ENCODE results near the gene BCL3.

BCL3 gene

GRCh38 chr19:44740351-44740824 lies 8.1 kb upstream of the BCL3 start:
- in situ Hi-C loops (cut with HindIII; ENCODE audit: low sequenced_read_pairs), result no loop called here

- in situ Hi-C loops (cut with HindIII; ENCODE audit: low sequenced_read_pairs), result no loop called here
Observed at GRCh38 chr19:44741258-44741731, 7.2 kb upstream of the BCL3 start.

- in situ Hi-C loops (cut with HindIII; ENCODE audit: low sequenced_read_pairs), result no loop called here
Observed at GRCh38 chr19:44741841-44742329, 6.6 kb upstream of the BCL3 start.

DNA sequence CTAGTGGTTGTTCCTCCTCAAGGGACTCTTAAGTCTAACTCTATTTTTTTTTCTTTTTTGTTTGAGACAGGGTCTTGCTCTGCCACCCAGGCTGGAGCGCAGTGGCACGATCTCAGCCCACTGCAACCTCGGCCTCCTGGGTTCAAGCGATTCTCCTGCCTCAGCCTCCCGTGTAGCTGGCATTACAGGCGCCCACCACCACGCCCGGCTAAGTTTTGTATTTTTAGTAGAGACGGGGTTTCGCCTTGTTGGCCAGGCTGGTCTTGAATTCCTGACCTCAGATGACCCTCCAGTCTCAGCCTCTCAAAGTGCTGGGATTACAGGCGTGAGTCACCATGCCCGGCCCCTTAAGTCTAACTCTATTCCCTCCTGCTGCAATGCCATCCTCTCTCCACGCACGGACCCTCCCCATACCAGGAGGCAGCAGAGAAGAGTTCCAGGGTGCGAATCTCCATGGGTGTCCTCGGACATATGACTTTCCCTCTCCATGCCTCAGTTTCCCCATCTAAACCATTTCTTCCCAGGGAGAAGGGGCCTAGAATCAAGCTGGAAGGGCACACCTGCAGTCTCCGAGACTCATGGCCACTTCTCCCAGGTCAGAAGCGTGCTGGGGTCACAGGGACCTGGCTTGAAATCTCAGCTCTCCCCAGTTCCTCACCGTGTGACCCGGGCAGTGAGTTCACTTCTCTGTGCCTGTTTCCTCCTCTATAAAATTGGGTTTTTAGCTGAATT lies 6.0 kb upstream of the BCL3 start:
- in situ Hi-C loops (cut with HindIII; ENCODE audit: low sequenced_read_pairs), result no loop called here

DNA sequence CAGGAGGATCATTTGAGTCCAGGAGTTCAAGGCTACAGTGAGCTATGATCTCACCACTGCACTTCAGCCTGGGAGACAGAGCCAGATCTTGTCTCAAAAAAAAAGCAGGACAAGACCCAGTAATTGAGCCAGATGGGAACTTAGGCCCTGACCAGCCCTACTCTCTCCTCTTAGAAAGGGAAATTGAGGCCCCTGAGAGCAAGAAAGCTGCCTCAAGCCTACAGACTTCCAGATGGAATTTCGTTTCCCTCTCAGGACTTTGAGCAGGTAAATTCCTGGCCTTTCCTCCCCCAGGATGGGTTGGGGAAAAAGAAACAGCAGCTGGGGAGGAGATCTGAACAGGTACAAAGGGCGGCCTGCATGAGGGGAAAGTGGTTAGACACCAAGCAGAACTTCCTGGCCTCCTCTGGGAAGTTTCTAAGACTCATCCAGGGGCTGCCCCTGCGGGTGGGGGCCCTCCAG lies 3.6 kb upstream of the BCL3 start:
- in situ Hi-C loops (cut with HindIII; ENCODE audit: low sequenced_read_pairs), result no loop called here

DNA sequence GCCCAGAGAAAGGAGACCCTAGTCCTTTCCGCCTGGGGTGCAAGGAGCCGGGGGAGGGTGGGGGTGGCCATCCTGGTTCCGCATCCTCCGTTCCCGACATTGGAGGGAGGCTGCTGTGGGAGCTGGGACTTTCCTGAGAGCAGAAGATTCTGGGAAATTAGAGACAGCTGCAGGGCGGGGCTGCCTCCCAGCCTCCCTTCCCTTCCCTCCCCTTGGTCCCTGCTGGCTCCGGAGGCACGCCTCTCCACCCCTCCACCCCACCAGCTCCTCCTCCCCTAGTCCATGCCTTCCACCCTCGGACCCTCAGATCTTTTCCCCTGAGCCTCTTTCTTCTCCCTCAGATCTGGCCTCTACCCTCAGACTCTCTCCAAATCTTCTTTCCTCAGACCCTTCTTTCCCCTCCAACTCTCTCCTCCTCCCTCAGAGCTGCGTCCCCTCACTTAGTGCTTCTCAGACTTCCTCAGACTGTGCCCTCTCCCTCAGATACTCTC lies 3.1 kb upstream of the BCL3 start:
- in situ Hi-C loops (cut with HindIII; ENCODE audit: low sequenced_read_pairs), result no loop called here

DNA sequence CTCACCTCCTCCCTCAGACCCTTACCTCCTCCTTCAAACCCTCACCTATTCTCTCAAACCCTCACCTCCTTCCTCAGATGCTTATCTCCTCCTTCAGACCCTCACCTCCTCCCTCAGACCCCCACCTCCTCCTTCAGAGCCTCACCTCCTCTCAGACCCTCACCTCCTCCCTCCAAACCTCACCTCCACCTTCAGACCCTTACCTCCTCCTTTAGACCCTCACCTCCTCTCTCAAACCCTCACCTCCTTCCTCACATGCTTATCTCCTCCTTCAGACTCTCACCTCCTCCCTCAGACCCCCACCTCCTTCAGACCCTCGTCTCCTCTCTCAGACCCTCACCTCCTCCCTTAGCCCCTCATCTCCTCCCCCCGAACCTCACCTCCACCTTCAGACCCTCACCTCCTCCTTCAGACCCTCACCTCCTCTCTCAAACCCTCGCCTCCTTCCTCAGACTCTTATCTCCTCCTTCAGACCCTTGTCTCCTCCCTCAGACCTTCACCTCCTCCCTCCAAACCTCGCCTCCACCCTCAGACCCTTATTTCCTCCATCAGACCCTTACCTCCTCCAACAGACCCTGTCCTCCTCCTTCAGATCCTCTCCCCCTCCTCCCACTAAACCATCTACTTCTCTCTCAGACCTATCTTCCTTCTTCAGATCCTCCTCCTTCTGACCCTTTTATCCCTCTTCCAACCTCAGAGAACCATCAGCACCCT lies 2.5 kb upstream of the BCL3 start:
- in situ Hi-C loops (cut with HindIII; ENCODE audit: low sequenced_read_pairs), result no loop called here

DNA sequence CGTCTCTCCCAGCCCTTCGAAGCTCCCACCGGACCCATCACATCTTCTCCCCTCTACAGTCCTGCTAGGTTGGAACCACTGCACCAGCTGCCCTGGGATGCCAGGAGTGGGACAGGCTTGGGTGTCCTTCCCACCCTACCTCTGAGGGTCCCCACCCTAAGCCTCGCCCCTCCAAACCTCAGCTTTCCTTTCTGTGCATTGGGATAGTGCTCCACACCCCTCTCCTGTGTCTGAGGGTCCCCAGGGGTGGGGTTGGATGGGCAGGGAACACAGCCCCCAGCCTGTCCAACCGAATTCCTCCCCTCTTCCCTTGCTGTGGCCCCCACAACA lies 1.9 kb upstream of the BCL3 start:
- in situ Hi-C loops (cut with HindIII; ENCODE audit: low sequenced_read_pairs), result no loop called here

DNA sequence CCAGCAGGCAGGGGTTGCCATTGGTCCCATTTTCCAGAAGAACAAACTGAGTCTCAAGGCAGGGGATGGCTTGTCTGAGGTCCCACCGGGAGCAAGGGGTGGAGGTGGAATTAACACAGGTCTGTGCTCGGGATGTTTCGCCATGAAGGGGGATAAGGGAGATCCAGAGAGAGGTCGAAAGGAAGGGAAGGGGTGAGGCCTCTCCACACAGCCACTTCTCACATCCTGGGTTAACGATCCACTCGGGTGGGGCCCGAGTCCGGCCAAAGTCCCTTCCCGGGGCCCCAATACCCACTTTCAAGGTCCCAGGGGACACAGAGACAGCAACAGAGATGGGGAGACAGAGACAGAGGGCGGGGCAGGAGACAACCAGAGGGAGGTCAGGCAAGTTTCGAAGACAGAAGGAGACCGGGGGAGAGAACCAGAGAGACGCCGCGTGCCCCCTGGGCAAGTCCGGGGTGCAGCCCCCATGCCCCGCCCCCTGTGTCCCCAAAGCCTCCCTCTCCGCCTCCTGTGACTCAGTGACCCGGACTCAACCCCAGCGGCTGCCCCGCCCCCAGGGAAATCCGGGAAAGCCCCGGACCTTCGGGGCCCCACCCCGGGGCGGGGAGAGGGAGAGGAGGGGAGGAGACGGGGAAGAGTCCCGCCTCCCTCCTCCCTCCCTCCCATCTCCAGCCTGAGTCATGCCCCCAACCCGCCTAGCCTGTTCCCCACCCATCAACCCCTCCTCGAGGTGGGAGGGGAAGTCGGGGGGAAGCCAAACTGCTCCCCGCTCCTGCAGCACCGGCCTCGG lies 1.4 kb upstream of the BCL3 start:
- in situ Hi-C loops (cut with HindIII; ENCODE audit: low sequenced_read_pairs), result no loop called here

- in situ Hi-C loops (cut with HindIII; ENCODE audit: low sequenced_read_pairs), result no loop called here
Observed at GRCh38 chr19:44747739-44748425, 626 bp upstream of the BCL3 start.

GRCh38 chr19:44749292-44749691 lies 784 bp downstream of the BCL3 start:
- in situ Hi-C loops (cut with HindIII; ENCODE audit: low sequenced_read_pairs), result no loop called here

DNA sequence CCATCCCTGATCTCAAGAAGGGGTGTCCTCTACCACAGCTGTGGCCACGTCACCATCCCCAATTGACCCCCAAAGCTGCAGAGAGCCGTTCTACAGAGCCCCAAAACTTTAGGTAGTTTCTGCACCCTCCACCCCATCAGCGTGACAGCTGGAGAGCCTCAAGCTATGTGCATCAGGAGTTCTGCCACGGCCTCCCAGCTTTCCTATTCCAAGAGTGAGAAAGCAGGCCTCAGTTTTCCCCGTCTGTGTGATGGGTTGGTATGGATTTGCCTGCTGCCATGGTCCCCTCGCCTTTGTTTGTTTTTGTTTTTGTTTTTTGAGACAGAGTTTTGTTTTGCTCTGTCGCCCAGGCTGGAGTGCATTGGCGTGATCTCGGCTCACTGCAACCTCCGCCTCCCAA lies 1.5 kb downstream of the BCL3 start:
- in situ Hi-C loops (cut with HindIII; ENCODE audit: low sequenced_read_pairs), result no loop called here

- in situ Hi-C loops (cut with HindIII; ENCODE audit: low sequenced_read_pairs), result no loop called here
Observed at GRCh38 chr19:44752123-44752815, 3.8 kb downstream of the BCL3 start.

DNA sequence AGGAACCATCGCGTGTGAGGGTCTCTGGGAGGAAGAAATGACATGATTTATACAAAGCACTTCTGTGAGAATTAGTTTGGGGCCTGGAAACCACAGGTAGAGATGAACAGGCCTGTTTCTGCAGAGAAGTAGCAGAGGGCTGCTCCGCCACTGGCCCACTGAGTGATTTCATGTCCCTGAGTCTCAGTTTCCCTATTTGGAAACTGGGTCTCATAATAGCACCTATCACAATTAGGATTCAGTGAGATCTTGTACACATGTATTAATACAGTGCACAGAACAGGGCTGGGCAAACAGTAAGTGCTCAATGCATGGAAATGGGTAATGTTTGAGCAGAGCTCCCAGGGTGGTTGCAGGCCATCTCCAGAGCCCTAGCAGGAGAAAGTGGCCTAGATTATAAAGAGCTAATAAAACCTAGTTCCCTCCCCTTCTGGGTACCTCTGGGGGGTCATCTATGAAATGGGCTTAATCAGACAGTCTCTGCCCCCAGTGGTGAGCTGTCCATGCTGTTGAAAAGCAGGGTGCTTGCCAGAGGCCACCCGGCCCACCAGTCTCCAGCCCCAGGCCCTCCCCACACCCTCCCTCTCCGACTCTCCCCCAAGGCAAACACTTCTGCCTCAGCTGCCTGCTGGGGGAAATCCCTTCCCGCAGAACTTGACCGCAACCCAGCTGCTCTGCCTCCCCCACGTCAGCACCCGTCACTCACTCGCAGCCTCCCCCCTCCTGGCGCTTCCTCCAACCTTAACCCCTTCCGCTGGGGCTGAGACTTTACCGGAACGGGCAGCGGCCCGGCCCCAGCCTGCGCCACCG lies 4.5 kb downstream of the BCL3 start:
- in situ Hi-C loops (cut with HindIII; ENCODE audit: low sequenced_read_pairs), result no loop called here

DNA sequence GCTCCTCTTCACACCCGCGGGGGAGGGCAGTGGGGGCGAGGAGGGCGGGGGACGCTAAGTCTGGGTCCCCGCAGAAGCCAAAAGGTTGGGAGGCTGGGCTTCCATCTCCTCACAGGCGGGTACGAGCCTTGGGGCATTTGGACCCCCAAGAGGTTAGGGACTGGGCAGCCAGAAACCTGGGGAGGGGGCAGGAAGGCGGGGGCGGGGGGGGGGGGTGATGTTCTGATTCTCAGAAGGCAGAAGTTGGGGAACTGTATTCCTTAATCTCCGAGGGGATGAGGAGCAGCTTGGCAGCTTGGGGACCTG lies 5.1 kb downstream of the BCL3 start:
- in situ Hi-C loops (cut with HindIII; ENCODE audit: low sequenced_read_pairs), result no loop called here

- in situ Hi-C loops (cut with HindIII; ENCODE audit: low sequenced_read_pairs), result no loop called here
Observed at GRCh38 chr19:44753932-44754749, 5.6 kb downstream of the BCL3 start.

DNA sequence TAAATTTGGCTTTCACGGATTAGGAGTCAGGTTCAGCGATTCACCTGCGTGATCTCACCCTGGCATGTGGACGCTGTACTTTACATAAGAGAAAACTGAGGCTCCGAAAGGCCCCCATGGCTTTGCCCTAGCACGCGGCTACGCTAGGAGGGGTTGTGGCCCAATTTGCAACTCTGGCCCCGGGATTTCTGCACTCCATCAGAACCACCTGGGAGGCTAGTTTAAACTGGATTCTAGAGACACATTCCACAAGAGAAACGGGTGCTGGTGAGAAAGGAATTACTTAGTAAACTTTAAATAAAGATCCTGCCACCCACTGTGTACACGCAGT lies 6.2 kb downstream of the BCL3 start:
- in situ Hi-C loops (cut with HindIII; ENCODE audit: low sequenced_read_pairs), result no loop called here

GRCh38 chr19:44755219-44755618 lies 6.7 kb downstream of the BCL3 start:
- in situ Hi-C loops (cut with HindIII; ENCODE audit: low sequenced_read_pairs), result no loop called here

DNA sequence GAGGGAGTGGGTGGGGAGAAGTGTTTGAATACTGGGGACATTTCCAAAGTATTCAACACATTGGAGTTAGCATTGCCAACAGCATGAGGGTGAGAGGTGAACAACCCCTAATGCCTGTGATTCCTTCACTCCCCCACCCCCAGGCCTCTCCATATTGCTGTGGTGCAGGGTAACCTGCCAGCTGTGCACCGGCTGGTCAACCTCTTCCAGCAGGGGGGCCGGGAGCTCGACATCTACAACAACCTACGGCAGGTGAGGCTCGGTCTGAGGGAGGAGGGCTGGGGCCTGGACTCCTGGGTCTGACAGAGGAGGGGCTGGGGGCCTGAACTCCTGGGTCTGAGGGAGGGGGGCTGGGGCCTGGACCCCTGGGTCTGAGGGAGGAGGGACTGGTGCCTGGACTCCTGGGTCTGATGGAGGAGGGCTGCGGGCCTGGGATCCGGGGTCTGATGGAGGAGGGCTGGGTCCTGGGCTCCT lies 7.6 kb downstream of the BCL3 start:
- in situ Hi-C loops (cut with HindIII; ENCODE audit: low sequenced_read_pairs), result no loop called here
